Kidney tubule cell (primary cell): ENCODE data around the gene RBMS3.

Experiments used
- DNase-seq: peaks from one replicate; pipeline ENCODE4 v3.0.0-alpha.2; 2018; ENCODE audit warnings: low spot score

The RBMS3 gene

GRCh38 chr3:29576675-29577074, 295.8 kb downstream of the RBMS3 start:
- no peak for DNase-seq

- peak; percentile 29 for DNase-seq
These were observed 296.4 kb downstream of the RBMS3 start for GRCh38 chr3:29577250-29577649.

GRCh38 chr3:29581311-29581710, 300.4 kb downstream of the RBMS3 start:
- no peak for DNase-seq

- no peak for DNase-seq
These were observed 301.4 kb downstream of the RBMS3 start for GRCh38 chr3:29582273-29582672.

- DNase-seq: no peak
These were observed 303.0 kb downstream of the RBMS3 start for GRCh38 chr3:29583861-29584260.

GRCh38 chr3:29585368-29585767, 304.5 kb downstream of the RBMS3 start:
- peak; percentile 22 for DNase-seq

GRCh38 chr3:29587340-29587739, 306.5 kb downstream of the RBMS3 start:
- no peak for DNase-seq

GRCh38 chr3:29590012-29590411, 309.1 kb downstream of the RBMS3 start:
- DNase-seq: no peak

GRCh38 chr3:29590461-29590860, 309.6 kb downstream of the RBMS3 start:
- DNase-seq: no peak

- DNase-seq: no peak
These were observed 310.7 kb downstream of the RBMS3 start for GRCh38 chr3:29591579-29591978.

GRCh38 chr3:29593802-29594201, 312.9 kb downstream of the RBMS3 start:
- no peak for DNase-seq

- DNase-seq: no peak
These were observed 313.4 kb downstream of the RBMS3 start for GRCh38 chr3:29594261-29594660.

GRCh38 chr3:29597376-29598008, 316.6 kb downstream of the RBMS3 start:
- no peak for DNase-seq

GRCh38 chr3:29601861-29602585, 321.2 kb downstream of the RBMS3 start:
- no peak for DNase-seq

GRCh38 chr3:29605845-29606244, 325.0 kb downstream of the RBMS3 start:
- no peak for DNase-seq

- DNase-seq: no peak
These were observed 325.5 kb downstream of the RBMS3 start for GRCh38 chr3:29606416-29606815.

- no peak for DNase-seq
These were observed 327.8 kb downstream of the RBMS3 start for GRCh38 chr3:29608414-29609327.

- no peak for DNase-seq
These were observed 328.5 kb downstream of the RBMS3 start for GRCh38 chr3:29609328-29609811.

GRCh38 chr3:29610781-29611180, 329.9 kb downstream of the RBMS3 start:
- no peak for DNase-seq

- DNase-seq: no peak
These were observed 330.4 kb downstream of the RBMS3 start for GRCh38 chr3:29611252-29611651.

- DNase-seq: no peak
These were observed 331.7 kb downstream of the RBMS3 start for GRCh38 chr3:29612536-29612935.

- DNase-seq: no peak
These were observed 334.1 kb downstream of the RBMS3 start for GRCh38 chr3:29614954-29615353.
